ENCODE data around the gene PUS10.

DNA sequence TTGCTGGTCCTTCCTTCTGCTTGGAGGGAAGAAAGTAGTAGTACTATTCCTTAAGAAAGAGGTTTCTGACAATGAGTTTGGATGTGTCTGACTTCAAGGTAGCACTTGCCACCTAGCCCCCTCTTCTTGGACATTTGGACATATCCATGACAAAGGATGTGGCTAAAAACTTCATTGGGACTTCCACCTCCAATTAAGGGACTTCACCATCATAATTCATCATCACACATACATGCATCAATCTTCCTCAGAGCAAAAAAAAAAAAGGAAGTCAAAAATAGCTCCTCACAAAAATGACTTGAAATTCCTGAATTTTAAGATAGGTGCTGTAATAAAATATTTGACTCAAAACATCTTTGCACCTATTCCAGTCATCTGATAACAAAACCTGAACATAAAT lies 23.9 kb downstream of the PUS10 start:
- TF ChIP-seq SPI1 (IDR thresholded peaks at IDR 0.05; ENCODE audit: borderline replicate concordance, low read depth), result no peak
- TF ChIP-seq, protein P1, sequence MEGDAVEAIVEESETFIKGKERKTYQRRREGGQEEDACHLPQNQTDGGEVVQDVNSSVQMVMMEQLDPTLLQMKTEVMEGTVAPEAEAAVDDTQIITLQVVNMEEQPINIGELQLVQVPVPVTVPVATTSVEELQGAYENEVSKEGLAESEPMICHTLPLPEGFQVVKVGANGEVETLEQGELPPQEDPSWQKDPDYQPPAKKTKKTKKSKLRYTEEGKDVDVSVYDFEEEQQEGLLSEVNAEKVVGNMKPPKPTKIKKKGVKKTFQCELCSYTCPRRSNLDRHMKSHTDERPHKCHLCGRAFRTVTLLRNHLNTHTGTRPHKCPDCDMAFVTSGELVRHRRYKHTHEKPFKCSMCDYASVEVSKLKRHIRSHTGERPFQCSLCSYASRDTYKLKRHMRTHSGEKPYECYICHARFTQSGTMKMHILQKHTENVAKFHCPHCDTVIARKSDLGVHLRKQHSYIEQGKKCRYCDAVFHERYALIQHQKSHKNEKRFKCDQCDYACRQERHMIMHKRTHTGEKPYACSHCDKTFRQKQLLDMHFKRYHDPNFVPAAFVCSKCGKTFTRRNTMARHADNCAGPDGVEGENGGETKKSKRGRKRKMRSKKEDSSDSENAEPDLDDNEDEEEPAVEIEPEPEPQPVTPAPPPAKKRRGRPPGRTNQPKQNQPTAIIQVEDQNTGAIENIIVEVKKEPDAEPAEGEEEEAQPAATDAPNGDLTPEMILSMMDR (IDR thresholded peaks at IDR 0.05; ENCODE audit: insufficient read depth, low read length), result no peak
- no peak for TF ChIP-seq REST (IDR thresholded peaks at IDR 0.05; ENCODE audit: insufficient replicate concordance, low read depth)
- TF ChIP-seq POLR2AphosphoS5 (IDR thresholded peaks at IDR 0.05; ENCODE audit: low read depth), result no peak
- no peak for TF ChIP-seq GABPA (IDR thresholded peaks at IDR 0.05; ENCODE audit: low read depth)

Data from HL-60 (cell line).